PC-3 (cell line): ENCODE data around the gene DIS3L2. TPM values are rescaled to one million over a fixed set of nuclear protein-coding genes. Genes with fewer than 3 reads are reported as not detected.

Source experiments
- ATAC-seq: fragments of 200-7000 bp; cut with Tn5 transposase; 2 replicates; pipeline ENCODE4 v1.9.1; 2020; ENCODE audit warnings: mild to moderate bottlenecking, moderate library complexity
- BruUV-seq: library from RNA; stranded (reverse); fragments of 400-500 nt; replicated peaks from 2 replicates; lab custom pipeline; 2021; lab: Mats Ljungman, UMichigan
- CTCF ChIA-PET: fragments of 300-600 bp; sonication (Branson Sonifier 250); formaldehyde crosslinking; loops from one replicate; lab custom pipeline; 2022; ENCODE audit warnings: antibody characterized with exemption; lab: Charles Lee
- POLR2A ChIA-PET: fragments of 300-600 bp; sonication (Branson Sonifier 250); formaldehyde crosslinking; loops from one replicate; lab custom pipeline; 2022; ENCODE audit warnings: antibody characterized with exemption; ENCODE audit not compliant: unreplicated experiment; lab: Charles Lee
- DNase-seq: peaks from one replicate; pipeline ENCODE4 v3.0.0-alpha.2; 2015
- H2AFZ ChIP-seq: fragments of 300-600 bp; sonication (generic); 2 replicates; pipeline ENCODE4 v1.6.0; 2016; ENCODE audit warnings: antibody characterized with exemption, low read length
- H3F3A ChIP-seq: fragments of 300-600 bp; sonication (generic); one replicate; pipeline ENCODE4 v1.6.0; 2017; ENCODE audit warnings: antibody characterized with exemption, low read length, control low read depth, mild to moderate bottlenecking; ENCODE audit not compliant: unreplicated experiment
- H3K27ac ChIP-seq: fragments of 300-600 bp; sonication (generic); 2 replicates; pipeline ENCODE4 v1.5.1; 2016; ENCODE audit warnings: mild to moderate bottlenecking, low read length
- H3K27me3 ChIP-seq: fragments of 300-600 bp; sonication (generic); 2 replicates; pipeline ENCODE4 v1.6.1; 2016; ENCODE audit warnings: low read length, mixed read lengths
- H3K36me3 ChIP-seq: fragments of 300-600 bp; sonication (generic); 2 replicates; pipeline ENCODE4 v1.6.1; 2016; ENCODE audit warnings: low read depth, mixed run types, low read length, mixed read lengths
- H3K4me1 ChIP-seq: fragments of 300-600 bp; sonication (generic); 2 replicates; pipeline ENCODE4 v1.5.1; 2016; ENCODE audit warnings: low read length; ENCODE audit not compliant: insufficient read depth
- H3K4me2 ChIP-seq: fragments of 300-600 bp; sonication (generic); 2 replicates; pipeline ENCODE4 v1.6.0; 2016; ENCODE audit warnings: low read length
- H3K4me3 ChIP-seq: fragments of 300-600 bp; sonication (generic); 2 replicates; pipeline ENCODE4 v1.5.1; 2016; ENCODE audit warnings: mild to moderate bottlenecking, low read length, mixed read lengths
- H3K79me2 ChIP-seq: fragments of 300-600 bp; sonication (generic); 2 replicates; pipeline ENCODE4 v1.6.1; 2017; ENCODE audit warnings: low read length, mixed read lengths
- H3K9ac ChIP-seq: fragments of 300-600 bp; sonication (generic); 2 replicates; pipeline ENCODE4 v1.6.0; 2016; ENCODE audit warnings: mild to moderate bottlenecking, low read length
- H3K9me2 ChIP-seq: fragments of 300-600 bp; sonication (generic); replicated peaks from 2 replicates; pipeline ENCODE4 v1.6.1; 2016; ENCODE audit warnings: mixed run types, low read length, mixed read lengths
- H3K9me3 ChIP-seq: fragments of 300-600 bp; sonication (generic); 2 replicates; pipeline ENCODE4 v1.6.1; 2016; ENCODE audit warnings: low read length, mixed read lengths
- H4K20me1 ChIP-seq: fragments of 300-600 bp; sonication (generic); 2 replicates; pipeline ENCODE4 v1.6.1; 2016; ENCODE audit warnings: low read length, mixed read lengths
- EZH2 ChIP-seq: fragments of 300-600 bp; sonication (generic); IDR thresholded peaks from one replicate; pipeline ENCODE4 v1.6.1; 2017; ENCODE audit warnings: antibody characterized with exemption, mild to moderate bottlenecking, low read length; ENCODE audit not compliant: unreplicated experiment
- EZH2phosphoT487 ChIP-seq: fragments of 300-600 bp; sonication (generic); IDR thresholded peaks from 2 replicates; pipeline ENCODE4 v1.6.1; 2018; ENCODE audit warnings: mild to moderate bottlenecking, antibody characterized with exemption, low read length, borderline replicate concordance
- intact Hi-C: fragments of 100-400 bp; cut with micrococcal nuclease; formaldehyde crosslinking; loops from 2 replicates; pipeline ENCODE4 v1.9.0; 2023
- total RNA-seq: library from RNA; depleted of rRNA; stranded (reverse); fragments of >200 nt; gene quantifications from 2 replicates; pipeline ENCODE4 v1.2.3, GENCODE V29; 2014
- TF ChIP-seq, protein P1 (sequence below): fragments of 300-600 bp; sonication (generic); conservative IDR thresholded peaks from 2 replicates; pipeline ENCODE4 v1.5.1; 2017; ENCODE audit warnings: antibody characterized with exemption, low read depth, mild to moderate bottlenecking, low read length

Gene DIS3L2
- total RNA-seq, 1 experiment from 2014 or later = 22.8 TPM

DNA sequence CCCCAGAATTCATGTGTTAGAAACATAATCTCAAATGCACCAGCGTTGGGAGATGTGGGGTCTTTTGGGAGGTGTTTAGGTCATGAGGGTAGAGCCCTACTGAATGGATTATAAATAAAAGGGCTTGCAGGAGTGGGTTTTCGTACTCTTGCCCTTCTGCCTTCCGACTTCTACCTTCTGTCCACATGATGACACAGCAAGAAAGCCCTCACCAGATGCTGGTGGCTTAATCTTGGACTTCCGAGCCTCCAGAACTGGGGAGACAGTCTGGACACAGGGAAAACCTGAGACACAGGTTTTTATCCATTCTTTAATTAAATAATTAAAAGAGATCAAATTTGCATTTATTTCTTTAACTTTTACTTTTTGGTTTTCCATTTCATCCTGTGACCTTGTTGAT is 87.8 kb downstream of the DIS3L2 start:
- ChIA-PET POLR2A (no interaction called here), CTCF (no interaction called here)
- Histone ChIP-seq H3K4me2 (no peak overlapping the region), H3F3A (no peaks in the 10 kb centered on the region), H3K9me3 (no peaks in the 10 kb centered on the region), H3K27me3 (no peaks in the 10 kb centered on the region), H3K9me2 (no peaks in the 10 kb centered on the region), H3K4me3 (no peak overlapping the region), H3K9ac (no peak overlapping the region), H3K79me2 (no peaks in the 10 kb centered on the region), H3K27ac (no peak overlapping the region), H3K36me3 (no peaks in the 10 kb centered on the region), H3K4me1 (no peaks in the 10 kb centered on the region), H2AFZ (no peak overlapping the region), H4K20me1 (no peaks in the 10 kb centered on the region)
- intact Hi-C loops = no loop called here
- TF ChIP-seq EZH2phosphoT487 (no peak), EZH2 (no peak)
- TF ChIP-seq, protein P1, sequence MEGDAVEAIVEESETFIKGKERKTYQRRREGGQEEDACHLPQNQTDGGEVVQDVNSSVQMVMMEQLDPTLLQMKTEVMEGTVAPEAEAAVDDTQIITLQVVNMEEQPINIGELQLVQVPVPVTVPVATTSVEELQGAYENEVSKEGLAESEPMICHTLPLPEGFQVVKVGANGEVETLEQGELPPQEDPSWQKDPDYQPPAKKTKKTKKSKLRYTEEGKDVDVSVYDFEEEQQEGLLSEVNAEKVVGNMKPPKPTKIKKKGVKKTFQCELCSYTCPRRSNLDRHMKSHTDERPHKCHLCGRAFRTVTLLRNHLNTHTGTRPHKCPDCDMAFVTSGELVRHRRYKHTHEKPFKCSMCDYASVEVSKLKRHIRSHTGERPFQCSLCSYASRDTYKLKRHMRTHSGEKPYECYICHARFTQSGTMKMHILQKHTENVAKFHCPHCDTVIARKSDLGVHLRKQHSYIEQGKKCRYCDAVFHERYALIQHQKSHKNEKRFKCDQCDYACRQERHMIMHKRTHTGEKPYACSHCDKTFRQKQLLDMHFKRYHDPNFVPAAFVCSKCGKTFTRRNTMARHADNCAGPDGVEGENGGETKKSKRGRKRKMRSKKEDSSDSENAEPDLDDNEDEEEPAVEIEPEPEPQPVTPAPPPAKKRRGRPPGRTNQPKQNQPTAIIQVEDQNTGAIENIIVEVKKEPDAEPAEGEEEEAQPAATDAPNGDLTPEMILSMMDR = no peak
- no peak for DNase-seq
- ATAC-seq = no peak
- no TSS peak for BruUV-seq

DNA sequence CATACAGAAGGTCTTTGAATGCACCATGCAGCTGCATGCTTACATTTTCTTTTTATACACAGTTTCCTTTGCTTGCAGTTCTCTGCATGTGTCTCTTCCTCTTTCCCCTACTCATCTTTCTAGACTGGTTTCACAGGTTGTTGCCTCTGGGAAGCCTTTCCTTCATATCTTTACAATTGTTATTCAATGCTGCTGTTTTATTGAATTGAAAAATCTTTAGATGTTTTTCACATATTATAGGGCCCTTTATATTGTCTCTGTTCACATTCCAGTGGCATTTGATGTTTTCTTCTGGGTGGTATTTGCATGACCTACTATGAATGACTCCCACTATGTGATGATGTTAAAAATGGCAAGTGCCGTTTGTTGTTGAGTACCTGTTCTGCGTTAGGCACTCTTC is 91.1 kb downstream of the DIS3L2 start:
- POLR2A ChIA-PET = no interaction called here
- intact Hi-C loops = no loop called here
- Histone ChIP-seq H2AFZ (no peak overlapping the region), H3K79me2 (no peaks in the 10 kb centered on the region), H3K27me3 (no peaks in the 10 kb centered on the region), H4K20me1 (no peaks in the 10 kb centered on the region), H3K27ac (no peak overlapping the region), H3K9me3 (no peaks in the 10 kb centered on the region), H3K9me2 (no peaks in the 10 kb centered on the region), H3K4me1 (no peaks in the 10 kb centered on the region), H3K9ac (no peak overlapping the region), H3F3A (no peaks in the 10 kb centered on the region), H3K4me3 (no peak overlapping the region), H3K4me2 (no peak overlapping the region), H3K36me3 (no peaks in the 10 kb centered on the region)
- no TSS peak for BruUV-seq
- CTCF ChIA-PET = no interaction called here
- TF ChIP-seq, protein P1 = no peak
- TF ChIP-seq EZH2 = no peak
- no peak for TF ChIP-seq EZH2phosphoT487
- DNase-seq (no peak), ATAC-seq (no peak)

DNA sequence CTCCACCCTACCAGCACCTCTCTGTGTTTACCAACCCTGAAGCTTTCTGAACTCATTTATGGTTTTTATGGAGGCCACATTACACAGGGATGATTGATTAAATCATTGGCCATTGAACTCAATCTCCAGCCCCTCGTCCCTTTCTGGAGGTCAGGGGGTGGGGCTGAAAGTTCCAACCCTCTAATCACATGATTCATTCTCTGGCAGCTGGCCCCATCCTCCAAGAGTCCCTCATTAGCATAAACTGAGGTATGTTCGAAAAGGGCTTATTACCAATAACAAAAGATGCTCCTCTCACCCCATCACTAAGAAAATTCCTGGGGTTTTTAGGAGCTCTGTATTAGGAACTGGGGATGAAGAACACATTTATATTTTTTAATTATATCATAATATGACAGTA is 92.3 kb downstream of the DIS3L2 start:
- CTCF ChIA-PET = no interaction called here
- BruUV-seq = no TSS peak
- ATAC-seq (no peak), DNase-seq (no peak)
- TF ChIP-seq EZH2phosphoT487 = no peak
- TF ChIP-seq EZH2 = no peak
- TF ChIP-seq, protein P1 = no peak
- Histone ChIP-seq H2AFZ (no peak overlapping the region), H3K9me3 (no peaks in the 10 kb centered on the region), H3K27ac (no peak overlapping the region), H3K36me3 (no peaks in the 10 kb centered on the region), H3K4me2 (no peak overlapping the region), H3K9me2 (no peaks in the 10 kb centered on the region), H3K9ac (no peak overlapping the region), H4K20me1 (no peaks in the 10 kb centered on the region), H3K79me2 (no peaks in the 10 kb centered on the region), H3K4me3 (no peak overlapping the region), H3F3A (no peaks in the 10 kb centered on the region), H3K4me1 (no peaks in the 10 kb centered on the region), H3K27me3 (no peaks in the 10 kb centered on the region)
- POLR2A ChIA-PET = no interaction called here
- intact Hi-C loops = no loop called here
